ENCODE data around the gene OR8D4.
A peak's percentile ranks its signal among the peaks of the same experiment; 100 is the strongest.

GRCh38 chr11:123904932-123905331 is 3.0 kb downstream of the OR8D4 start:
- TF ChIP-seq CTCF (IDR thresholded peaks at IDR 0.05), result peak in 1 of 7 experiments; percentile 9
- no peak for TF ChIP-seq POLR2A (IDR thresholded peaks at IDR 0.05)

All from body of pancreas (tissue), 4 donors.